NCI-H460 (cell line): ENCODE measurements around the gene SRCAP. TPM values are rescaled to one million over a fixed set of nuclear protein-coding genes. Genes with fewer than 3 reads are reported as not detected.

ENCODE experiments used
- DNase-seq: peaks from one replicate; pipeline ENCODE4 v3.0.0-alpha.2; 2016; ENCODE audit warnings: low read depth; ENCODE audit errors: extremely low read depth
- total RNA-seq: library from RNA; depleted of rRNA; stranded (reverse); fragments of >200 nt; shearing (Covaris generic); gene quantifications from 2 replicates; pipeline ENCODE4 v1.2.3, GENCODE V29; 2014

Gene SRCAP
- total RNA-seq, 1 experiment from 2014 or later = 5.5 TPM

GRCh38 chr16:30769379-30770089 is 70.6 kb downstream of the SRCAP start:
- no peak for DNase-seq

GRCh38 chr16:30771726-30772125 is 72.8 kb downstream of the SRCAP start:
- DNase-seq = no peak

GRCh38 chr16:30773826-30774225 is 74.9 kb downstream of the SRCAP start:
- DNase-seq = no peak

GRCh38 chr16:30774367-30775130 is 75.6 kb downstream of the SRCAP start:
- no peak for DNase-seq

- no peak for DNase-seq
Observed at GRCh38 chr16:30775131-30775391, 76.1 kb downstream of the SRCAP start.

GRCh38 chr16:30775392-30776188 is 76.6 kb downstream of the SRCAP start:
- DNase-seq = peak; percentile 79

- DNase-seq = no peak
Observed at GRCh38 chr16:30777591-30778297, 78.8 kb downstream of the SRCAP start.

- DNase-seq = no peak
Observed at GRCh38 chr16:30778549-30779244, 79.7 kb downstream of the SRCAP start.

- DNase-seq = no peak
Observed at GRCh38 chr16:30779596-30779995, 80.6 kb downstream of the SRCAP start.

GRCh38 chr16:30780021-30780420 is 81.0 kb downstream of the SRCAP start:
- no peak for DNase-seq

GRCh38 chr16:30780549-30780948 is 81.6 kb downstream of the SRCAP start:
- DNase-seq = no peak

- DNase-seq = no peak
Observed at GRCh38 chr16:30782486-30783279, 83.7 kb downstream of the SRCAP start.

GRCh38 chr16:30783280-30784109 is 84.5 kb downstream of the SRCAP start:
- no peak for DNase-seq

GRCh38 chr16:30784215-30784614 is 85.2 kb downstream of the SRCAP start:
- no peak for DNase-seq

GRCh38 chr16:30785126-30786106 is 86.4 kb downstream of the SRCAP start:
- no peak for DNase-seq

- no peak for DNase-seq
Observed at GRCh38 chr16:30786115-30786935, 87.4 kb downstream of the SRCAP start.
